Prostate gland (tissue), 2 donors: ENCODE data around the gene PRLHR.

Source experiments
- POLR2A ChIP-seq: fragments of 450-650 bp; IDR thresholded peaks from one replicate; pipeline ENCODE4 v1.6.1; 2016; ENCODE audit warnings: antibody characterized with exemption, mild to moderate bottlenecking
- TF ChIP-seq, protein P1 (sequence below), 4 experiments: fragments of 200-600 bp in 2 of 4; fragments of 450-650 bp in 2 of 4; sonication (generic) in 2 of 4; IDR thresholded peaks; 1 replicate in 3 of 4; 2 replicates in 1 of 4; pipeline ENCODE4 v1.5.1; 2016 to 2019; ENCODE audit warnings: antibody characterized with exemption in 4 of 4, mild to moderate bottlenecking in 2 of 4, moderate library complexity in 2 of 4

DNA sequence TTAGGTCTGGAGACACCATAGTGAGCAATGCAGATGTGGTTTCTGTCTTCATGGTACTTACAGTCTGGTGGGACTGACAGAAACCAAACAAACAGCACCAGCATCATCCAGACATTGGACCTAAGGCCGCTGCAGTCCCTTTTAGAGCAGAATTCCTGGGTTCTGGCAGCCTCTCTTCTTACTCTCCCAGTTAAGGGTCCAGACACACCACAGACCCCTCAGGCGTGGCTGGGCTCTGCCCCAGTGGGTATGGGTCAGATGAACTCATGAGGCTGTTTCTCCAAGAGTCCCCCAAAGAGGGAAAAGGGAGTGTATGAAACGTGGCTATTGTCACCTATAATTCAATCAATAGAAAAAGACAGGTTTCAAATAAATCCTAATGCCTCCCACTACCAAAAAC is 31.3 kb downstream of the PRLHR start:
- TF ChIP-seq, protein P1, sequence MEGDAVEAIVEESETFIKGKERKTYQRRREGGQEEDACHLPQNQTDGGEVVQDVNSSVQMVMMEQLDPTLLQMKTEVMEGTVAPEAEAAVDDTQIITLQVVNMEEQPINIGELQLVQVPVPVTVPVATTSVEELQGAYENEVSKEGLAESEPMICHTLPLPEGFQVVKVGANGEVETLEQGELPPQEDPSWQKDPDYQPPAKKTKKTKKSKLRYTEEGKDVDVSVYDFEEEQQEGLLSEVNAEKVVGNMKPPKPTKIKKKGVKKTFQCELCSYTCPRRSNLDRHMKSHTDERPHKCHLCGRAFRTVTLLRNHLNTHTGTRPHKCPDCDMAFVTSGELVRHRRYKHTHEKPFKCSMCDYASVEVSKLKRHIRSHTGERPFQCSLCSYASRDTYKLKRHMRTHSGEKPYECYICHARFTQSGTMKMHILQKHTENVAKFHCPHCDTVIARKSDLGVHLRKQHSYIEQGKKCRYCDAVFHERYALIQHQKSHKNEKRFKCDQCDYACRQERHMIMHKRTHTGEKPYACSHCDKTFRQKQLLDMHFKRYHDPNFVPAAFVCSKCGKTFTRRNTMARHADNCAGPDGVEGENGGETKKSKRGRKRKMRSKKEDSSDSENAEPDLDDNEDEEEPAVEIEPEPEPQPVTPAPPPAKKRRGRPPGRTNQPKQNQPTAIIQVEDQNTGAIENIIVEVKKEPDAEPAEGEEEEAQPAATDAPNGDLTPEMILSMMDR (IDR thresholded peaks at IDR 0.05), result no peak
- TF ChIP-seq POLR2A, result no peak
